ENCODE measurements around the gene LHB.

The LHB gene

DNA sequence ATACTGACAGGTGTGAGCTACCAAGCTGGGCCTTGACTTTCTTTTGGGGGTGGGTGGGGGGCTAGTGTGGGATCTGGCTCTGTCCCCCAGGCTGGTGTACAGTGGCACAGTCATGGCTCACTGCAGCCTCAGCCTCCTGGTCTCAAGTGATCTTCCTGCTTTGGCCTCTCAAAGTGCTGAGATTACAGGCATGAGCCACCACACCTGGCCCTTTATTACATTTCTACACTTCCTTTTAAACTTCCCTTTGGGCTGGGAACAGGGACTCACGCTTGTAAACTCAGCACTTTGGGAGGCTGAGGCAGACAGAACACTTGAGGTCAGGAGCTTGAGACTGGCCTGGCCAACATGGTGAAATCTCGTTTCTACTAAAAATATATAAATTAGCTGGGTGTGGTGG lies 39.8 kb downstream of the LHB start:
- DNase-seq (ENCODE audit: low read depth in 2 of 2): no peak

- no peak for DNase-seq (ENCODE audit: low read depth in 2 of 2)
Measured at GRCh38 chr19:48975947-48976847, 40.7 kb downstream of the LHB start.

DNA sequence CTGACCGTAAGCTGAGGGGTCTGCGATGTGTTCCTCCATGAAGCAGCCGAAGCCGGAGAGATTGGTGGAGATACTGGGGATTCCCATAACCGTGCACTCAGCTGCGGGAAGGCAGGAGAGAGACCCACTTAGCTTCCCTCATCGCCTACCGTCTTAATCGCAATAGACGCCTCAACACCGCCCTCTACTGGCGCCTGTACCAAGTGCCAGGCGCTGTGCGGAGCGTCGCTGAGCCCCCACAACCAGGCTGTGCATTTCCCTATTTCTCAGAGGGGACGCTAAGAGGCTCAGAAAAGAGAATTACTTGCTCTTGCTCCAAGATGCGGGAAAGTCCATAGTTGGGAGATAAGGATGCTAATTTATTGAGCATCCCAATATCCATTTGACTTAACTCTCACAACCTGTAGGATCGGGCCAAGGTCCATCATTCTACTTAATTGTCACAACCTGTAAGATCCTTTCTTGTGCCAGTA lies 45.9 kb downstream of the LHB start:
- DNase-seq (ENCODE audit: low read depth in 2 of 2): peak; percentile 65 to 82

DNA sequence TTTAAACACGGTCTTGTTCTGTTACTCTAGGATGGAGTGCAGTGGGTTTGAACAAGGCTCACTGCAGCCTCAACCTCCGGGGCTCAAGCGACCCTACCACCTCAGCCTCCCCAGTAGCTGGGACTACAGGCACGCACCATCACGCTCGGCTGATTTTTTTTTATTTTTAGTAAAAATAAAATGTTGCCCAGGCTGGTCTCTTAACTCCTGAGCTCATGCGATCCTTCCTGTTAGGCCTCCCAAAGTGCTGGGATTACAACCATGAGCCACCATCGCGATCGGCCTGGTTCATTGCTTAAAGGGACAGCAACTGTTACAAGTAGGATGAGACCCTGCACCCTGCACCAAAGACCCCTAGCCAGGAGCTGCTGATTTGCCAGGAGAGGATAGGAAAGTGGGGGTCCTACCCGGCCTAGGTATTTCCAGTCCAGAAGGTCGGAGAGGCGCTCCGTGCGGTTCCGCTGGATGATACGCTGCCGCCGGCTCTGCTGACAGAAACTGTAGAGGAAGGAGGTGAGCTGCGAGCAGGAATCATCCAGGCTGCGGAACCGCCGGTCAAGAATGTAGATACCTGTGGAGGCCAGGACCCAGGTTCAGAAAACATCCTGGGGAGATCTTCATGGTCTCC lies 46.6 kb downstream of the LHB start:
- no peak for DNase-seq (ENCODE audit: low read depth in 2 of 2)

DNA sequence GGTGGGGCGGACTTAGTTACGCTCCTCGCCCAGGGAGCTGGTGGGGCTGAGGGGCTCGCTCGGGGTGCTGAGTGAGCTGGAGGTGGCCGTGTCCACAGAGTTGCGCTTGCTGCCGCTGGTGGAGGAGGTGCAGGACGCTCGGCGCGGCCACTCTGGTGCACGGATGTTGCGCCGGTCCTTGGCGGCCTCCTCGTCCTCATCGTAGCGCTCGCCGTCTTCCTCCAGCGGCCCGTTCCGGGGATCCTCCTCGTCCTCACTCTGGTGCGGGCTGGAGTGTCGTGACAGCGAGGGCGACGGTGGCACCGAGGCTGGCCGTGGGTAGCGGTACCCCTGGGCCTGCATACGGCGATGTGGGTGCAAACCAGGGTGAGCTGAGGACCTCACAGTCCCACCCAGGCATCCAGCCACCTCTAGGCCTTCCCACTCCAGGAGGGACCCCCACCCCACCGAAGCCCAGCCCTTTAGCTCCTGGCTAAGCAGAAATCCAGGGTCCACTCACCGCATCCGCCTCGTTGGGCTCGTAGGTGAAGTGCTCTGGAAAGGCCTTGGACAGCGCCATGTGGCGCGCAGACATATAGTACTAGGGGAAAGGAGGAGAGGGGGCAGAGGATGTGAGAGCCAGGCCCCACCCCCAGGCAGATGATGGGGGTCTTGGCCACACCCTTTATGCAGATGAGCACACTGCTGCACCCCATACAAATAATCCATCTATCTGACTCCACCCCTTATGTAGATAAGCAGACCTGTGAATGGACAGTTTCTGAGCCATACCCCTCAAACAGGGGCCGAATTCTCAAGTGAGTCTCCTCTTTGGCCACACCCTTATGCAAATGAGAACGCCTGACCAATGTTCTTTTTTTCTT lies 47.4 kb downstream of the LHB start:
- no peak for DNase-seq (ENCODE audit: low read depth in 2 of 2)

- no peak for DNase-seq (ENCODE audit: low read depth in 2 of 2)
Measured at GRCh38 chr19:48968813-48969218, 48.1 kb downstream of the LHB start.

DNA sequence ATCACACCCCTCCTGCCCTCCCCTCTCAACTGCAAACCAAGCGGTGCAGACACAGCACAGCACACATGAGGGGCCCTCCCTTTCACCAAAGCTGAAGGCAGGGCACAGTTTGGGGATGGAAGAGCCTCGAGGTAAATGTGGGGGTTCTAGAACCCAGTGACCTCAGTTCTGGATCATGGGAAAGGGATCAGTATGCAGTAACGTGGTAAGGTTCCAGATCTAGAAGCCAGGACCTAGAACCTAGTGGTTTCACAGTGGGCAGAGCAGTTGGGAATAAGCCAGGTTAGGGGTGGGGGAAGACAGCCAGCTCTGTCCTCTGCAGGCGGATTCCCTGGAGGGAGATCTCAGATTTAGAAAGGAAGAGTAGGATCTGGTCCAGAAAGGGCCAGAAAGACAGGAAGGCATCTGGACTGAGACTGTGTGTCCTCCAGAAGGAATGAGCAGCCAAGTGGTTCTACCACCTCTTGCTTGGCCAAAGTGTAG lies 48.7 kb downstream of the LHB start:
- DNase-seq (ENCODE audit: low read depth in 2 of 2): no peak

GRCh38 chr19:48967346-48968178 lies 49.3 kb downstream of the LHB start:
- no peak for DNase-seq (ENCODE audit: low read depth in 2 of 2)

- no peak for DNase-seq (ENCODE audit: low read depth in 2 of 2)
Measured at GRCh38 chr19:48966541-48967345, 50.1 kb downstream of the LHB start.
